GM19467 (cell line): ENCODE data around the gene SLC6A7.

Experiments
- ATAC-seq: cut with Tn5 transposase; IDR thresholded peaks from one replicate; pipeline ENCODE4 v1.9.1; 2021; ENCODE audit warnings: mild to moderate bottlenecking, moderate library complexity; ENCODE audit not compliant: unreplicated experiment

The SLC6A7 gene

DNA sequence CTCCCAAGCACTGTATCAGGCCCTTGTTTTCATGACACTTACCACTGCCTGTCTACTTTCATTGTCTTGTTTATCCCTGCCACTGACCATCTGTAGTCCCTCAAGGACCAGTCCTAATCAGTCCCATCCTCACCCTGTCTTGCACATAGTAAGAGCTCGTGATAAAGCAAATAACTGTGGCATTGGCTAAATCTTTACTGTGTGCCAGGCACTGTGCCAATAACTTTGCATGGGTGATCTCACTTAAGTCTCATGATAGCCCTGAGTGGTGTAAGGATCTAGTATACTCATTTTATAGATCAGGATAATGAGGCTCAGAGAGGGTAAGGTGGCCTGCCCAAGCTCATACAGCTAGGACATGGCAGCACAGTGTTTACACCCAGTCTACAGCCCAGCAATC, 17.7 kb upstream of the SLC6A7 start:
- no peak for ATAC-seq

DNA sequence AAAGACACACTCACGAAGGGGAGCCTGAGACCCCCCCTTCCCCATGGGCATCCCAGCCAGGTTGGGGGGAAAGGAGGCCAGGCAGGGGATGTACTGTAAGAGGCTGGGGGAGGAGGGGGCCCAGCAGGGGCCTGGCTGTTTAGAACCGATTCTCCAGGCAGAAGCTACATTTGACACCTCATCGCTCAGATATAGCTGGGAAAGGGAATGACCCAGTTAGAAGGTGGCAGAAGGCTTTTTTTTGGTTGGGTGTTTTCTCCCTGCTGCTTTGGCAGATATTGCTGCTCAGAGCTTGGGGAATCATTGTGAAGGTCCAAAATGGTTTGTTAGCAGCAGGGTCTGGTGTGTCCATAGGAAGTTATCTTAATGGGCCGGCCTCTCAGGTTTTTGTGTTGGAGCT, 17.3 kb upstream of the SLC6A7 start:
- no peak for ATAC-seq

DNA sequence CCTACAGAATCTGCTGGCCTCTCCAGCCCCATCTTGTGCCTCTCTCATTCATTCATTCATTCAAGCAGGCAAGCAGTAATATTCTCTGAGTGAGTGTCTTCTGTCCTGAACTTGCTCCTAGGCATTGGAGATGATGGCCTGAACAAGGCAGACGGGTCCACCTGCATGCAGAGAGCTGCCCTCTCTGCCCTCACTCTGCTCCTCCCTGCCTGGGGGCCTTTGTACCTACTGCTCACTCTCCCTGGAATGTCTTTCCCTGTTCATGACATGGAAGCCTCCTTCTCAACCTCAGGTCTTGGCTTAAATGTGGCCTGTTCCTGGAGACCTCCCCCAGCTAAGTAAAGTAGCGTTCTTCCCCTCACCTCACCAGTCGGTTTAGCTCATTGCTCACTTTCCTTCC, 16.7 kb upstream of the SLC6A7 start:
- no peak for ATAC-seq

DNA sequence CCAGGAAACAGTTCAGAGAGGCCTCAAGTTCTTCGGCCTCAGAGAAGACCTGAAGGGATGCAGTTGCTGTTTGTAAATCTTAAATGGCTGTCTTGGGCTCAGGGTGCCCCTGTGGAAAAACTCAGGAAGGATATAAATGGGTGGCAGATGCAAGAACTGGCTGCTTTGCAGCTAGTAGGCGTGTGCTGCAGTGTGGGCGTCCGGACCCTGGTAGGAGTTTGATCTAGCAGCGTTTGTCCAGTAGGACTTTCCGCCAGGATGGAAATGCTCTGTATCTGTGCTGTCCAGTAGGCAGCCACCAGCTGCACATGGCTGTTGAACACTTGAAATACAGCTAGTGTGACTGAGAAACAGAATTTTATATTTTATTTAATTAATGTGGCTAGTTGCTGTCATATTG, 15.6 kb upstream of the SLC6A7 start:
- no peak for ATAC-seq

DNA sequence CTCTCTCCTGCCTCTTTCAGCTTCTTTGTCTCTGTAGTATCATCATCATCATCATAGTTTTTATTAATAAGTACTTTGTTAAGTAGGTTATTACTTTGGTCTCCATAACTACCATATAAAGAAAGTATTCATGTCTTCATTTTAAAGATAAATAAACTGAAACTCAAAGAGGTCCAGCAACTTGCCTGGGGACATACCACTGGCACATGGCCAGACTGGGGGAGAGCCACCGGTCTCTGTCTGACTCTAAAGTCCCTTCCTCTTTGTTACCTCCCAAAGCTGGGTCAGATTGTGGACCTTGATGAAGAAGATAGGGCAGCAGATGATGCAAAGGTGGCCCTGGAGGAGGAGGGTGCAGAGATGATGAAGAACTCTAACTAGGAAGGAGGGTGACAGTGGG, 14.8 kb upstream of the SLC6A7 start:
- no peak for ATAC-seq

DNA sequence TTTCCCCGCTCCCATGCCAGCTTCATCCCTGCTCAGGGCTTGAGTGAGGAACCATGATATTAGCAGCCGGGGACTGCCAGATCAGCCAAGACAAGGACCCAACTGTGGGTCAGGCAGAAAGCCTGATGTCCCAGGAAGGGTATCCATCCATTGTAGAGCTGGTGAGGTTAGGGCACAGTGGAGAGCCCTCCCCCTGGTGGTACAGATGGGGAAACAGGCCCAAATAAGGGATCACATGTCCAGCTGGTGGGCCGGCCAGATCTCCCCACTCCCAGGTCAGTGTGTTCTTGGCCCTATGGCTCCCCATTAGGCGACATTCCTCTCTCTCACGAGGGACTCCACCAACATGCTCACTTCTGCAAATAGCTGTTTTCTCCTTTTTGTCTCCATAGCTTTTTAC, 14.3 kb upstream of the SLC6A7 start:
- no peak for ATAC-seq

DNA sequence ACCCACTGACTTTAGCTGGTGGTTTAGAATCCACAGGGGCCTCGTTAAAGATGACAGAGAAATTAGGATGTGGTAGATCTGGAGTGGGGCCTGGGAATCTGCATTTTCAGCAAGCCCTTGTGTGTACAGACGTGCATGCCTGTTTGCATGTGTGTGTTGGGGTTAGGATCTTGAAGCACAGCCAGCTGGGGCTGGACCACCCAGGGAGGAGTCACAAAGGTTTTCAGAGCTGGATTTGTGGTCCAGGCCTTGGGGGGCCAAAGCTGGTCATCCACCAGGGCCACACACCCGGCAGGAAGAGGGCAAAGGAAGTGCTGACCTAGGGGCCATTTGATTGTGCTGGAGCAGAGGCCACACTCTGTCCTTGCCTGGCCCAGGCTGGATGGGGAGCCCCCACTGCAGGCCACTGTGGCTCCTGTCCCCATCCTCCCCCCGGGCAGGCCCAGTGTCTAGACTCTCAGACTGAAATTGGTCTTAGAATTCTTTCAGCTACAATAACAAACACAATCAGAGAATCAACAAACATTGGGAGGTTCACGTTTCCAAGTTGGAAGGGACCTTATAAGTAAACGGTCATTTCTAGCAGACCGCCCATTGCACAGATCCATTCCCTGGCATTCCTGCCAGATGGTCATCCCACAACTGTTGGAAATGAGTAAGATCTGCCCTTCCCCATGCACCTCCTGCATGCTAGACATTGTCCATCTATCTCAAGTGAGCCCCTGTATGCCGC, 13.0 kb upstream of the SLC6A7 start:
- no peak for ATAC-seq

DNA sequence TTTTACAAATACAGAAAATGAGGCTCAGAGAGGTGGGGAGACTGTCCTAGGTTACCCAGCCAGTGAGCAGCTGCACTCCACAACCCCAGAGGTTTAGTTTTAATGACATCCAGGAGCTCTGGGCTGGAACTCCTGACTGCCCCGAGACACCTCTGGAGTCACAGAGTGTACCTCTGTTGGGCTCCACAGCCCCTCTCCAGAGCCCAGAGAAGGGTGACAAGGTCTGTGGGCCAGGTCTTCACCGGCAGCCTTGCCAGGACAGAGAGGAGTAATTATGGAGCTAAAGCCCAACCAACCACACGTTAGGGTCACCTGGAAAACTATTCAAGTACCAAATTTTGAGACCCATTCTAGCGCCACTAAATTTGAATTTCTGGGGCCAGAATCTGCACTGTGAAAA, 12.1 kb upstream of the SLC6A7 start:
- ATAC-seq: no peak

DNA sequence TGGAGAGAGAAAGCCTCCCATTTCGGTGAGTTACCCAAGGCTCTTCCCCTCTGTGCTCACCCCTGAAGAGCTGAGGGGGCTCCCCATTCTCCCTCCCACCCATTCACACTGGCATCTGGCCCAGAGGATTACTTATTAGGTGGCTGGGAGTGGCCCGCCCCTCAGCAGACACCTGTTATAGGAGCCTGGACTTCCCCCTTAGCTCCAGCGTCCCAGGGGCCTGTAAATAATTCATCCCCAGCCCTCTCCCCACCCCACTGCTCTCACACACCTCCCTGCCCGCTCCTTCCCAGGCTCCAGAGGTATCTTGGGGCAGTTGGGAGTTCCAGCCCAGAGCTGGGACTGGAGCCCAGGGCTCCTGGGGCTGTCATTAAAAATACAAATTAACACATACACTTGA, 11.6 kb upstream of the SLC6A7 start:
- ATAC-seq: no peak

DNA sequence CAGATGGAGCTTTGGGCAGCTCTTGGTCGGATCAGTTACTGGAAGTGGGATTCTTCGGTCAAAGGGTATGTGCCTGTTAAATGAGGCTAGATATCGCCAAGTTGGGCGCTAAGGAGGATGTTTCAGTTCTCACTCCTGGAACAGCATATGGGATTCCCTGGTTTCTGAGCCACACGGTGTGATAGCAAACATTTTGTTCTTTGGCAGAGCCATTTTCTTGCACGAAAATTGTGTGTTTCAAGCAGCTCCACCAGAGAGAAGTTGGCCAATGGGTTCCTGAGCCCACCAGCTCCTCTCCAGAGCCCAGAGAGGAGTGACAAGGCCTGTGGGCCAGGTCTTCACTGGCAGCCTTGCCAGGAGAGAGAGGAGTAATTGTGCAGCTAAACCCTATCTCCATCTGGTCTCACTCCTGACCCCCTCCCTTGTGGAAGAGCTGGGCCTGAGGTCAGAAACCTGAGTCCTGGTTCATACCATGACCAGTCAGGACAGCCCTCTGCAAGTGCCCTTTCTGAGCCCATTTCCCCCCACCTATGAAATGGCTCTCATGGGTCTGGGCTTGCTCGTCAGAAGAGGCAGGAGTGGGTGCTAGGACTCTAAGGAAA, 10.7 kb upstream of the SLC6A7 start:
- no peak for ATAC-seq

DNA sequence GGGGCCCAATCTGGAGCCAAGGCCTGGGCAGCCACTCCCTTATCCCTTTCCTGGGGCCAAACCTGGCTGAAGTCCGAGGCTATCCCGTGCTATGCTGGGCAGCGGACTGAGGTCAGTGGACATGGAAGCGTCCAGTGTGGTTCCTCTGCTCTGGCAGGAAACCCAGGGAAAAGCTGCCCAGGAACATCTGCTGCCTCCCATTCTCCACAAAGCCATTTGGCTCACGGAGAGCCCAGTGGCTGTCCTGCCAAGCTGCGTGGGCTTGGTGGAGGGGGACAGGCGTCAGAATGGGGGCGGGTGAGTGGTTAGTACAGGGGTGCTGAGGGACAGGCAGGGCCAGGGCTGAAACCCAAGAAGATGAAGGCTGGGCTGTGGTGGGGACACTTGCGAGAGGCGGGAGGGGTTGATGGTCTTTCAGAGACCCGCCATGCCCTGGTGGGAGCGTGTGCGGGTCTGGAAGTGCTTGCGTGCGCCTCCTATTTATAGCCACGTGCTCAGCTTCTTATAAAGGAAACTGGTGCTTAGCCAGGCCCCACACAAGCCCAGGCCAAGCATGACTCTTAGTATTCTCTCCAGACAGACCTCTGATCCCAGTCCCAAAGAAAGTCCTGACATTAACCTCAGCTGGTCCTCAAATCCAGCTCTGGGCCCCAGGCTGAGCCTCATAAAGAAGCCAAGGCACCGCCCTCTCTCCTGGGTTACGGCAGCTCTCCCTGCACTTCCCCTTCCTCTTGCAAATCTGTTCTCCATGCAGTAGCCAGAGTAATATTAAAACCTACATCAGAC, 9.4 kb upstream of the SLC6A7 start:
- ATAC-seq: no peak

DNA sequence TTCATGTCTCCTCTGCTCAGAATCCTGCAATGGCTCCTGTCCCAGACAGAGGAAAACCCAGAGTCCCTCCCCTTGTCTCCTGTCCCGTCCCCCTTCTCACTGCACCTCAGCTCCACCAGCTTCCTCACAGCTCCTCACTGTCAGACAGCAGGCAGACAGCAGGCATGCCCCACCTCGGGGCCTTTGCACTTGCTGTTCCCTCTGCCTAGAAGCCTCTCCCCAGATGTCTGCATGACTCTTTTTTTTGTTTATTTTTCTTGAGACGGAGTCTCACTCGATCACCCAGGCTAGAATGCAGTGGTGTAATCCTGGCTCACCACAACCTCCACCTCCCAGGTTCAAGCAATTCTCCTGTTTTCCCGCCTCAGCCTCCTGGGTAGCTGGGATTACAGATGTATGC, 8.8 kb upstream of the SLC6A7 start:
- no peak for ATAC-seq

DNA sequence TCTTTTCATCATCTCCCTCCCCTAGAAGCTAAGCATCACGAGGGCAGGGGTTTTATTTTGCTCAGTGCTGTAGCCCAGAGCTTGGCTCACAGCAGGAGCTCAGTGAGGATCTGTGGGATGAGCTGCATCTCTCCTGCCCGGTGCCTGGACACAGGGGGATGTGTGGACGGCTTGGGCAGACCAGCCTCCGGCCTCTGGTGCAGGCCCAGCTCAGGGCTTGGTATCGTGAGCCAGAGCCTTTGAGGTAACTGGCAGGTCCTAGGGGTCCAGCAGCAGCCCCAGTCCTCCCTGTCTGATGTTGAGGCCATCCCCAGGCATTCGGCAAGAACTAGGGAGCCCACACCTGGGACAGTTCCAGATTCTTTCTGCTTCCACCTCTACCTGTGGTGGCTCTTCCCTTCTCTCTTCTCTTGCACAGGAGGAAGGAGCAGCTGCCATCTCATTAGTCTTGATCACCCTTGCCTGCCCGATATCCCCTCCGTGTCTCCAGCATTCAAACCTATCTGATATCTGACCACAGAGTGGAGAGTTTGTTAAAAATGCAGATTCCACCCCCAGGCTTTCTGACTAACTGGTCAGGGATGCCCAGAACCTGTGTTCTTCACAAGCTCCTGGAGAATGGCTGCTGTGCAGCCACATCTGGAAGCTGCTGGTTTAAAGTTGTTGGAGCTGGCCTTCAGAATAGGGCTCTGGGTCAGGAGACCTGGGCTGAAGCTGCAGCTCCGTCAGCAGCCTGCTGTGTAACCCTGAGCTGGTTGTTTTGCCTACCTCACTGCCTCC, 7.9 kb upstream of the SLC6A7 start:
- ATAC-seq: no peak

DNA sequence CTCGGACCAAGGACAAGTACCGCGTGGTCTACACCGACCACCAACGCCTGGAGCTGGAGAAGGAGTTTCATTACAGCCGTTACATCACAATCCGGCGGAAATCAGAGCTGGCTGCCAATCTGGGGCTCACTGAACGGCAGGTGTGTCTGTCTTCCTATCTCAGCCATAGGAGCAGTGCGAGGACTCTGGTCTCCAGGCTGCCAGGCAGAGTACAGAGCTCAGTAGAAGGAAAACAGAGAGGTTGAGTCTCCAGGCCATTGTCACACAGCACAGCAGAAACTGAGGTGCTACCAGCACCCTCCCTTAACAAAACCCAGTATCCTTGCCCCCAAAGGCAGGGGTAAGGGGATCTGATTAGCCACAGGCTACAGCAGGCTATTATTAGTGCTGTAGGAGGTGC, 7.1 kb upstream of the SLC6A7 start:
- no peak for ATAC-seq

DNA sequence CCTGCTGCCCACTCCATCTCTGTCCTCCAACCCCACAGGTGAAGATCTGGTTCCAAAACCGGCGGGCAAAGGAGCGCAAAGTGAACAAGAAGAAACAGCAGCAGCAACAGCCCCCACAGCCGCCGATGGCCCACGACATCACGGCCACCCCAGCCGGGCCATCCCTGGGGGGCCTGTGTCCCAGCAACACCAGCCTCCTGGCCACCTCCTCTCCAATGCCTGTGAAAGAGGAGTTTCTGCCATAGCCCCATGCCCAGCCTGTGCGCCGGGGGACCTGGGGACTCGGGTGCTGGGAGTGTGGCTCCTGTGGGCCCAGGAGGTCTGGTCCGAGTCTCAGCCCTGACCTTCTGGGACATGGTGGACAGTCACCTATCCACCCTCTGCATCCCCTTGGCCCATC, 6.4 kb upstream of the SLC6A7 start:
- ATAC-seq: no peak

DNA sequence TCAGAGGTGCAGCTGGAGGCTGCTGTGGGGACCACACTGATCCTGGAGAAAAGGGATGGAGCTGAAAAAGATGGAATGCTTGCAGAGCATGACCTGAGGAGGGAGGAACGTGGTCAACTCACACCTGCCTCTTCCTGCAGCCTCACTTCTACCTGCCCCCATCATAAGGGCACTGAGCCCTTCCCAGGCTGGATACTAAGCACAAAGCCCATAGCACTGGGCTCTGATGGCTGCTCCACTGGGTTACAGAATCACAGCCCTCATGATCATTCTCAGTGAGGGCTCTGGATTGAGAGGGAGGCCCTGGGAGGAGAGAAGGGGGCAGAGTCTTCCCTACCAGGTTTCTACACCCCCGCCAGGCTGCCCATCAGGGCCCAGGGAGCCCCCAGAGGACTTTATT, 5.9 kb upstream of the SLC6A7 start:
- no peak for ATAC-seq

DNA sequence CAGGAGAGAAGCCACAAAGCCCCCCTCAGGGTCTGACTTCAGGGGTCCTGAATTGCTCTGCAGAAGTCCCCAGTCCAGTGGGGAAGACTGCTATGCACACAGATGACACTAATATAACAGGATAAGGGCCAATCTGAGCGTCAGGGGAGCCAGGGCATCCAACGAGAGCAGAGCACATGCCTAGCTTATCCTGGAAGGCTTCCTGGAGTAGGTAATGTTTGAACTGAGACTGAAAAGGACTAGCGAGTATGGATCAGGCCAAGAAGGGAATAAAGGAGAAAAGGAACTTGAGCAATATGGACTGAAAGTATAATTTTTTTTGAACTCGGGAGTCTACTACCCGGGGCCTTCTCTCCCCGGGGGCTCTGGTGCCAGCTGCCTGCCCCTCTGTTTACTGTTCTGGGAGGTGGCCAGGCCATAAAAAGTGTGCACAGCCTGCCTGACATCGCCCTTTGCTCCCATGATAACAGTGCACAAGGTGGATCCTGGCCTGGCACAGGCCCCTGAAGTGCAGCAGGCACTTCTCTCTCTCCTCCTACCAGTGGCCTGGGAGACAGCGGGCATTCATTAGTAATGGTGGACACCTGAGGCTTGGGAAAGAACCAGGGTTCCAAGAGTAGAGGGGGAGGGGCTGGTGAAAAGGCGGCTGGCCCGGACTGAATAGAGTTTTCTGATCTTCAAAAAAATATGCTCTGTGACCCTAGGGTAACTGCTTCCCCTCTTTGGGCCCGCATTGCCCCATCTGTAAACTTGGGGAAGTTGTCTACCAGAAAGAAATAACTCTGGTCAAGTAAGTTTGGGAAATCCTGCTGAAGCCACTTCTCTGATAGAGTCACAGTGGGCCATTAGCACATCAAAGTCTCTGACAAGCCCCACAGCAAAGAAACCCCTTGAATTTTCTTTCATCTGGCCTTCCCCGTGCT, 4.6 kb upstream of the SLC6A7 start:
- ATAC-seq: no peak

DNA sequence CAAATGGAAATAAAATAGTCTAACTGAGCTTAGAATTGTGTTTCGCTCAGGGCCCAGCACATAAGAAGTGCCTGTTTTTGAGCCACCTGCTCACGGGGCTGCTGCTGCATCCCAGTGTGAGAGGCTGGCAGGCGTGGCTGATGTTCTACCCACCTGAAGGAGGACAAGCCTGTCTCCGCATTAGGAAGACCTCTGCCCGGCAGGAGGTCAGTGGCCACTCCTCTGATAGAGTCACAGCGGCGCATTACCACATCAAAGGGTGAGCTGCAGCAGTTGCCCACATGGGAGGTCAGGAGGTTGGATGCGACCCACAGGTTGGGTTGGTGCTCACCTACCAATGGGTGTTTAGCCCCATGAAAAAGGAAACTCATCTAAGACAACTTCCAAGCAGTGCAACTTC, 3.7 kb upstream of the SLC6A7 start:
- no peak for ATAC-seq

DNA sequence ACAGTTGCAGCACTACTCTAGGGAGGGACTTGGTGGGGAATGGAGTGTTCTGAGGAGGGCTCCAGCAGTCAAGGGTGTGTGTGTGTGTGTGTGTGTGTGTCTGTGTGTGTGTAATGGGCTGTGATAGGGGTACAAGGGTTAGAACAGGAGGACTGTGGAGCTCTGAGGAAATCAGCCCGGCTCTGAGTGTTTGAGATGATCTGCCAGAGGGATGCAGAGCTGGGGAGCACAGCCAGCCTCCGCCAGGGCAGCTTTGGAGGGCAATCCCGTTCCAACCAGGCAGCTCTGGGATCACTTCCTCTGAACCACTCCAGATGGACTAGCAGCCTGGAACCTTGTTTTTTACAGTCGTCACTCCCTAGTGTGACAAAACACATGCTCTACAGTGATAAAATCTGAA, 3.0 kb upstream of the SLC6A7 start:
- ATAC-seq: no peak

DNA sequence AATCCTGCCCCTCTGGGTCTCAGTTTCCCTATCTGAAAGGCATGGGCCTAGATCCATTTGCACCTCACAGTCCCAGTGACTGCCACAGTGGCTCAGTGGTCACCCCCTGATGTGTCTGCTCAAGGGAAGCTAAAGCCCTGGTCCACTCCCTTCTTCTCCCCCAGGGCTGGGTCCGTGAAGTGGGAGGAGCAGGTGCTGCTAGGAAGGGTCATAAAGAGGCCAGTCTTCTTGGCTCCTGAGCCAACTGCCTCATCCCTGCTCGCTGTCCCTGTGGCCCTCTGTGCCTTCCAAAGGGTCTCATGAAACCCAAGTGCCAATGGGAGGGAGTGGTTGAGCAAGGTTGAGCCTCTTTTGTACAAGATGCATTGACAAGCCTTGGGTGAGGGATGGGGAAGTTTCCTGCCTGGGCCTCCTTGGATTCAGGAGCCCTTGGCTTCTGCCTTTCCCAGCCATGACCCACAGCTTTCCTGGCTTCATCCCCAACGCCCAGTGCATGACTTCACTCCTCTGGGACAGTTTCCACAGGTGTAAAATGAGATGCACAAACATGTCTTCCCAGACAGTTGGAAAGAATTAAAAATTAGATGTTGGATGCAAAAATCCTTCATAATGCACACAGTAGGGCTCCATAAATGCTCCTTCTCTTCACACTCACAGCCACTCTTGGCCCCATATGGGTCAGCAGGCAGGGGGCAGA, 1.6 kb upstream of the SLC6A7 start:
- no peak for ATAC-seq
